HG03175 (cell line): ENCODE data around the gene GCGR.
A peak's percentile ranks its signal among the peaks of the same experiment; 100 is the strongest.
"Not testable (repeated sequence)": the region's sequence is repeated elsewhere in the genome, so short reads cannot be mapped to it uniquely, and the experiment has no call there.

Source experiments
- ATAC-seq: cut with Tn5 transposase; IDR thresholded peaks from one replicate; pipeline ENCODE4 v1.9.1; 2021; ENCODE audit warnings: mild to moderate bottlenecking, moderate library complexity; ENCODE audit not compliant: unreplicated experiment

The GCGR gene

GRCh38 chr17:81831957-81832607 lies 28.1 kb downstream of the GCGR start:
- no peak for ATAC-seq

DNA sequence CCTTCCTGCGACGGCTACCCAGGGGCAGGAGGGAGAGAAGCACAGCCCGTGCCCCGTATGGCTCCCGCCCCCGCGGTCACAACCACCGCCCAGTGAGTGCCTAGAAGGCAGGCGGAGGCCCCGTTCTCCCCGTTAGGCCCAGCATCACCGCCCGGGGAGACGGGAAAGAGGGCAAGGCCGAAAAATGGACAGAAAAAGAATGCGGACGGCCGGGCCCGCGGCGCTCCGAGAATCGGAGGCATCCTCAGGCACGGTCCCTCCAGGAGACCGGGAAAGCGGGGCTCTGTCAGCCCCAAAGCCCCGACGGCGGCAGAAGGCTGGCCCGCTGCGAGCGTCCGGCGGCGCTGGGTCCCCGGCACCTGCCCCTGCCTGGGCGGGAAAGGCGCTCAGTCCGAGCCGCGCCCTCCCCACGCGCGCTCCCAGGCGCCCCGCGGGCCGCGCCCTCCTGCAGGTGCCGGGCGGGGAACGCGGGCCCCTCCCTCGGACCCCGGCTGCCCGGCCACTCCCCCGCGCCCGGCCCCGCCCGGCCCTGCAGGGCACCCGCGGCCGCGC lies 28.7 kb downstream of the GCGR start:
- peak; percentile 21 for ATAC-seq

DNA sequence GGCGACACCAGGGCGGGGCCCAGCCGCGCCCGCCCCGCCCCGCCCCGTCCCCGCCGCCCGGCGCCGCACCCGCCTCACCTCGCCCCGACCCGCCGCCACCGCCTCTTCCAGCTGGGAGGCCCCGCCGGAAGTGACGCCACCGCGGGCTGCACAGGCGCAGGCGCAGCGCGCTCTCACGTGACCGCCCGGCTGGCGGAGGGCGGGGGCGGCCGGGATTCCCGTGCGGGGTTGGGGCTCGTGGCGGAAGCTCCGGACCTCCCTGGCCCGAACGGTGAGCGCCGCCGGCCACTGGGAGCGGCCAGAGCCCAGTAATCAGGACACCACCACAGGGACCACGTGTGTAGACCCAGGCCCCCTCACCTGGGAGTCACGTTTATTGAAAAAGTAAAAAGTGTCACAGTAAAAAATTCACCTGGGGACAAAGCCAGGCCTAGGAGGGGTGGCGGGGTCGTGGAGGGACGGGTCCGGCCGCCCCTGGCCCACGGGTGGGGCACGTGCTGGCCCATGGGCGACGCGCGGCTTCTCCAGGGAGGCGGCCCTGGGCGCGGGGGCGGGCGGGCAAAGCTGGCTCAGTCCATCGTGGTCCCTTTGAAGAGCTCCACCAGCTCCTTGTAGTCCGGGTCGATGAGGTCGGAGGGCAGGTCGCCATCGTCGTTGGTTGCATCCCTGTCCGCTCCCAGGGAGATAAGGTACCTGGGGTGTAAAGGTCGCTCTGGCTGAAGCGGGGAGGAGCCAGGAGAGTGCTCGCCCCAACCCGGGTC lies 29.4 kb downstream of the GCGR start, which contains the start of gene MCRIP1:
Gene MCRIP1 (minus strand): TSS at position 132 of the 761 bp plus-strand sequence. CDS start 8,785 bp downstream, outside the sequence.
- ATAC-seq: peak; percentile 76

DNA sequence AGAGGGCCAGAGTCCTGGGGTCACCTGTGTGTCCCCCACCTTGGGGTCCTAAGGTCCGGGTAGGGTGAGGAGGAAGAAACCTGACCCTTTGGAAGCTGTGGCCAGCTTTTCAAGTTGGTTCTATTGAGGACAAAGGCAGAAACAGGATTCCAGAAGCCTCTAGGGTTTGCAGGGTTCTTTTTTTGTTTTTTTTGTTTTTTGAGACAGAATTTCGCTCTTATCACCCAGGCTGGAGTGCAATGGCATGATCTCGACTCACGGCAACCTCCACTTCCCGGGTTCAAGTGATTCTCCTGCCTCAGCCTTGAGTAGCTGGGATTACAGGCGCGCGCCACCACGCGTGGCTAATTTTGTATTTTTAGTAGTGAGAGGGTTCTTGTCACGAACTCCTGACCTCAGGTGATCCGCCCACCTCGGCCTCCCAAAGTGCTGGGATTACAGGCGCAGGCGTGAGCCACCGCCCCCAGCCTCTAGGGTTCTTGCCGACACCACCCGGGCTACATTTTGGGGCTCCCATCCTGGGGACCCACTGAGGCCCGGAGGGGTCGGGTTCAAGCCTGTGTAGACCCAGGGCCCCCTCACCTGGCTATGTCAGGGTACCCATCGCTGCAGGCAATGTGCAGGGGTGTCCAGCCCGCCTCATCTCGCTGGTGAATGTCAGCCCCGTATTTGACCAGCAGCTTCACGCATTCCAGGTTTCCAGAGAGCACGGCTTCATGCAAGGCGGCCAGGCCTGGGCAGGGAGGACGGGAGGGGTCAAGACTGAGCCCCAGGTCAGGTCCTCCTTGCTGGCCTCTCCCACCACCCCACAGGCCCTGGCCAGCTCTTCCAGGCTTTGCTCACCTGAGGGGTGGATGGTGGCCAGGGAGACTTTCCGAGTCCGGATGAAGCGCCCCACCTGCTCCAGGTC lies 30.2 kb downstream of the GCGR start:
- no peak for ATAC-seq

DNA sequence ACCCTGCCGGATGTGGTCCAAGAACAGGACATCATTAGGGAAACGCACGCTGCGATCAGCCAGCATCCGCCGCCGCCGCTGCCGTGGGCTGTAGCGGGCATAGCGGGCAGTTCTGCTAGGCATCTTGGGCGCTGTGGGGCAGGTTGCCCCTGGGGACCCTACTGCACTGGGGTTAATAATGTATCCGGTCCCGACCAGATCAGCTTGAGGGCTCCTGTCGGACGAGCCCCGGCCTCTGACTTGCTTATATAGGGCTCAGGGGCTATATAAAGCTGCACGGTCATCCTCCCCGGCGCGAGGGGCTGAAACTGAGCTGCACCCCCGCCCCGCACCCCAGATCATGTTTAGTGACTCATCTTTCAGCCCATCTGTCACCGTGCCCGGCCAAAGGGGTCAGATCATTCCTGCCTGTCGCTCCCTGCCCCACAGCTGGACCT lies 30.9 kb downstream of the GCGR start, which contains the start of gene PPP1R27:
Gene PPP1R27 (minus strand): TSS at position 220 of the 437 bp plus-strand sequence. CDS start 97 bp downstream, at position 123.
- no peak for ATAC-seq

DNA sequence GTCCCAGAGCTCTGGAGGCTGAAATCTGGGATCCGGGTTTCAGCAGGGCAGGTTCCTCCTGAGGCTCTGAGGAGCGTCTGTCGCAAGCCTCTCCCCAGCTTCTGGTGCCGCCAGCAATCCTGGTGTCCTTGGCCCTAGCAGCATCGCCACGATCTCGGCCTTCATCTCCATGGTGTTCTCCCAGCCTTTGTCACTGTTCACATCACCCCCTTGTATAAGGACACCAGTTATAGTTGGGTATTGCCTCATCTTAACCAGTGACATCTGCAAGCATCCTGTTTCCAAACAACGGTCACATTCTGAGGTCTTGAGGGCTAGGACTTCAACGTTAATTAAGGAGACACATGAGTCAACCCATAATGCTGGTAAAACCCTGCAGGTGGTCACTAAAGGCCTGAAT lies 33.7 kb downstream of the GCGR start:
- no peak for ATAC-seq

- ATAC-seq: no peak
These were observed 34.9 kb downstream of the GCGR start for GRCh38 chr17:81838753-81839255.

GRCh38 chr17:81839301-81839700 lies 35.4 kb downstream of the GCGR start:
- no peak for ATAC-seq

DNA sequence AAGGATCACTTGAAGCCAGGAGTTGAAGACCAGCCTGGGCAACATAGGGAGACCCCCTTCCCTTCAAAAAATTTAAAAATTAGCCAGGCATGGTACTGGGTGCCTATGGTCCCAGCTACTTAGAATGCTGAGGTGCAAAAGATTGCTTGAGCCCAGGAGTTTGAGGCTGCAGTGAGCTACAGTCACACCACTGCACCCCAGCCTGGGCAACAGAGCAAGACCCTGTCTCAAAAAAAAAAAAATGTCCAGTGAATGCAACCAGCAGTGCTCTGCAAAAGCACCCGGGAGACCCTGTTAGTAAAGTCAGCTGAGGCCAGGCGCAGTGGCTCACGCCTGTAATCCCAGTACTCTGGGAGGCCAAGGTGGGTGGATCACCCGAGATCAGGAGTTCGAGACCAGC lies 36.1 kb downstream of the GCGR start:
- ATAC-seq: not testable (repeated sequence)

GRCh38 chr17:81840826-81841778 lies 37.2 kb downstream of the GCGR start:
- ATAC-seq: no peak

DNA sequence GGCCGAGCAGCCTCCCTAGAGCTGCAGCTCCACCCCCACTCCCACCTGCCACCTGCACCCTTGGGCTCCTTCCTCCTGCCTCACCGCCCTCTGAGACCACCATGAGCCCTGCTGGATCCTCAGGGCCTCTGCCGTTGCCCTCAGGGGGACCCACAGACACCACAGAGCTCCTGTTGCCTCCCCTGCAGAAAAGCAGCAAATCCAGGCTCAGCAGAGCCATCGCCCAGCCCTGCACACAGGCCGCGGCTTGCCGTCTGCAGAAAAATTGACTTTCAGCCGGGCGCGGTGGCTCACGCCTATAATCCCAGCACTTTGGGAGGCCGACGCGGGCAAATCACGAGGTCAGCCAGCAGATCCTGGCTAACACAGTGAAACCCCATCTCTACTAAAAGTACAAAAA lies 37.9 kb downstream of the GCGR start:
- ATAC-seq: no peak

DNA sequence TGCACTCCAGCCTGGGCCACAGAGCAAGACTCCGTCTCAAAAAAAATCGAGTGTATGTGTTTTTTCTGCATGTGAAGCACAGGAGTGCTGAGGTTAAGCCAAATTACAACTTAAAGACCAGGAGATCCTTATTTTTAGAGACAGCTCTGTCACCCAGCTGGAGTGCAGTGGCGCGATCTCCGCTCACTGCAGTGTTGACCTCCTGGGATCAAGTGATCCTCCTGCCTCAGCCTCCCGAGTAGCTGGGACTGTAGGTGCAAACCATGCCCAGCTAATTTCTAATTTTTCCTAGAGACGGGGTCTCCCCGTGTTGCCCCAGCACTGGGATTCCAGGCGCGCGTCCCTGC lies 38.4 kb downstream of the GCGR start:
- no peak for ATAC-seq

- no peak for ATAC-seq
These were observed 39.0 kb downstream of the GCGR start for GRCh38 chr17:81842725-81843504.

- ATAC-seq: no peak
These were observed 39.9 kb downstream of the GCGR start for GRCh38 chr17:81843713-81844326.

- no peak for ATAC-seq
These were observed 40.4 kb downstream of the GCGR start for GRCh38 chr17:81844327-81844851.

DNA sequence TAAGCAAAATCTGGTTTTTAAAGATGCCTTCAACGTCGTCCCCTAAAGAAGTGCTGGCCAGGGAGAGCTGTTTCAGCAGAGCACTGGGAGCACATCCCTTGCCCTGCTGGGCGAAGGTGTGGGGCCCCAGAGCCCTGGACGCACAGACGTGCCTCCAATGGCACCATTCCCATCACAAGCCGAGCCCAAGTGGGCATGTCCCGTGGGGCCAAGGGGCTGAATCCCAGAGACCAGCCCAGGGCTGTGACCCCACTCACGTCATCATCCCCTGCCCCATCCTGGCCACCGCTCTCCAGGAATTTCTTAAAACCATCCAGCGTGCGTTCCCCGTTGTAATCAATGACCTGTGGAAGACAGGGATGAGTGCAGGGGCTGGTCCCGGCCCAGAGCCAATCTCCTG lies 40.9 kb downstream of the GCGR start:
- ATAC-seq: no peak

DNA sequence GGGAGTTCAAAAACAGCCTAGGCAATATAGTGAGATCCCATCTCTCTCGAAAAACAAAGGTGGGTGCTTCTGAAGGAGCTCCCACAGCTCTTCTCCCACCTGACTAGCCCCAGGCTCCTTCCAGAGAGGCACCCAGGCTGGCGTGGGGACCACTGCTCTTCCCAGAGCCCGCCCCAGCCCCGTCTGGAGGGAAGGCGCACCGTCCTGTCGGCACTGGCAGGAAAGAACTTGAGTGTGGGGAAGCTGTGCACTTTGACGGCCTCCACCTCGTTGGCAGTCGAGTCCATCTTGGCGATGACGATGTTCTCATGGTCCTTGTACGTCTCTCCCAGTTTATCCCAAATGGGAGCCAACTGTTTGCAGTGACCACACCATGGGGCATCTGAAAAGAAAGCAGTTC lies 41.4 kb downstream of the GCGR start:
- no peak for ATAC-seq
